ENCODE data around the gene FGF21.
"Not testable (repeated sequence)": the region's sequence is repeated elsewhere in the genome, so short reads cannot be mapped to it uniquely, and the experiment has no call there.

Gene FGF21

DNA sequence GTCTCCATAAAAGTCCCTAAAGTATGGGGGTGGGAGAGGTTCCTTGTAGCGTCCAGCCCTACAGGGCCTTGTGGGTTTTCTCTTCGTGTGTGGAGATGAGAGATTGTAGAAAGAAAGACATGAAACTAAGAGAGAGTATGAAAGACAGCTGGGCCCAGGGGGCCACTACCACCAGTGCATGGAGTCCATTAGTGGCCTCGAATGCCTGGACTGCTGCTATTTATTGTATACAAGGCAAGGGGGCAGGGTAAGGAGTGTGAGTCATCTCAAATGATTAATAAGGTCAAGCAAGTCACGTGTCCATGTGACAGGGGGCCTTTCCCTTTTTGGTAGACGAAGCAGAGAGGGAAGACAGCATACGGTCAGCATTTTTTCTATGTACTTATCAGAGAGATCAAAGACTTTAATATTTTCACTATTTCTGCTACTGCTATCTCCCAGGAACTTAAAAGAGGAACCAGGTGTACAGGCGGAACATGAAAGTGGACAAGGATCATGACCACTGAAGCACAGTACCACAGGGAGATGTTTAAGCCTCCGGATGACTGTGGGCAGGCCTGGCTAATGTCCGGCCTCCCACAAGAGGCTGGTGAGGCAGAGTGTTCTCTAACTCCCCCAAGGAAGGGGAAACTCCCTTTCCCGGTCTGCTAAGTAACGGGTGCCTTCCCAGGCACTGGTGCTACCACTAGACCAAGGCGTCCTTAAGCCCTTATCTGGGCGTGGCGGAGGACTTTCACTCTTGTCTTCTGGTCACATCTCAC lies 25.5 kb downstream of the FGF21 start:
- no peak for DNase-seq

DNA sequence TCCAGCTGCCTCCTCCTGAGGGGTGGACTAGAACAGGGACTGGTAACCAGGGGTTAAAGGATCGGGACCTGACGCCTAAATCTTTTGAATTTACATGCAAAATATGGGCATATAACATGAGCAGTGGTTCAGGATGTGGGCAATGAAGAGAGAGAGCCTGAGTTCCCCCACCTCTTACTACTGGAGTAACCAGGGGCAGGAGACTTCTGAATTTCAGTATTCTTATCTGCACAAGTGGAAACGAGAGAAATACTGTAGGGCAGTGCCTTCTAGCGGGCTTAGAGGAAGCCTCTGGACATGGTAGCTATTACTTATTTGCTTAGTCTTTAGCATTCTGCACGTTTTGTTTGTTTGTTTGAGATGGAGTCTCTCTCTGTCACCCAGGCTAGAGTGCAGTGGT lies 29.2 kb downstream of the FGF21 start:
- no peak for DNase-seq

DNA sequence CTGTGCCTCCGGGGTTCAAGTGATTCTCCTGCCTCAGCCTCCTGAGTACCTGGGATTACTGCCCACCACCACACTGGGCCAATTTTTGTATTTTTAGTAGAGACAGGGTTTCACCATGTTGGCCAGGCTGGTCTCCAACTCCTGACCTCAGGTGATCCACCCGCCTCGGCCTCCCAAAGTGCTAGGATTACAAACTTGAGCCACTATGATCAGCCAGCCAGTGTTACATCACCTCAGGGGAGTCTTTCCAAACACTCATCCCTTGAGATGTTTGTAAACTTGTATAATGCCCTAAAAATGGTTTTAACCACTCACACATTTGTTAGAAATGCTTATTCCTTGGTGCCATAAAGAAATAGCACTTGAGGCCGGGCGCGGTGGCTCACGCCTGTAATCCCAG lies 31.1 kb downstream of the FGF21 start:
- not testable (repeated sequence) for DNase-seq

DNA sequence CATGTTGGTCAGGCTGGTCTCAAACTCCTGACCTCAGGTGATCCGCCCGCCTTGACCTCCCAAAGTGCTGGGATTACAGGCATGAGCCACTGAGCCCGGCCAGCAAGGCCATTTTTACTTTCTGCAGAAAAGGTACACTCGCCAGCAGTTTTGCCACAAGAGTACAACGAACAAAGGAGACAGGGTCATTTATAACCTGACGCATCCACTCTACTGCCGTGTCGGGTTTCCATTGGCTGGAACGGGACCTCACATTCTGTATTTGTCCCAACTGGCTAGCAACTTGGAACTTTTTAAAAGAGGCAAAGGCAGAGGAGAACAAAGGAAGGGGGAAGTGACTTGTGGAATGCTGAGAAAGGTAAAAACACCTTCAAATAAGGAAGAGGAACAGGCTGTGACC lies 32.0 kb downstream of the FGF21 start:
- not testable (repeated sequence) for DNase-seq

DNA sequence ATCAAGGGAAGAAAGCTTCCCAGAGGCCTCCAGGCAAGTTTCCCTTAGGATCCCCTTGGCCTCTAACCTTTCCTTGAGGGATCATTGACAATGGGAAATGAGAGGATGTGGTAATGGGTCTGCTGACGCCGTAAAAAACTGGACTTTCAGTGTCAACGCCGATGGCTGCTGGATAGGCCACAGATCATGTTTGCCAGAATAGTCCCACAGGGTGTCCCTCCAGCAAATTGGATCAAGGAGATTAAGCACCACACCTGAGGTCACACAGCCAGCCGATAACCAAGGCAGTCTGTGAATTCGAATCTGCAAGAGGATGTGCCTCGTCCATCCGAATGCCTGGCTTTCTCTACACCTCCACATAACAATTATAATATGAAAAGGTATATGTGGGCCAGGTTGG lies 37.9 kb downstream of the FGF21 start:
- no peak for DNase-seq

DNA sequence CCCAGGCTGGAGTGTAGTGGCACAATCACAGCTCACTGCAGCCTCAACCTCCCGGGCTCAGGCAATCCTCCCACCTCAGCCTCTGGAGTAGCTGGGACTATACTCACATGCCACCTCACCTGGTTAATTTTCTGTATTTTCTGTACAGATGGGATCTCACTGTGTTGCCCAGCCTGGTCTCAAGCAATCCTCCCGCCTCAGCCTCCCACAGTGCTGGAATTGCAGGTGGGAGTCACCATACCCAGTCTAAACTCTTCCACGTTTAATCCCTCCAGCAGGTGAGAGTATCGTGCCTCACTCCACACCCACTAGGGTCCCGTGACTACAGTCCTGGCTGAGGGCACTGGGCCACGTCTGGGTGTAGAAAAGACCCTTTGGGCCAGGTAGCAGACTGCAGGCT lies 39.0 kb downstream of the FGF21 start:
- no peak for DNase-seq

DNA sequence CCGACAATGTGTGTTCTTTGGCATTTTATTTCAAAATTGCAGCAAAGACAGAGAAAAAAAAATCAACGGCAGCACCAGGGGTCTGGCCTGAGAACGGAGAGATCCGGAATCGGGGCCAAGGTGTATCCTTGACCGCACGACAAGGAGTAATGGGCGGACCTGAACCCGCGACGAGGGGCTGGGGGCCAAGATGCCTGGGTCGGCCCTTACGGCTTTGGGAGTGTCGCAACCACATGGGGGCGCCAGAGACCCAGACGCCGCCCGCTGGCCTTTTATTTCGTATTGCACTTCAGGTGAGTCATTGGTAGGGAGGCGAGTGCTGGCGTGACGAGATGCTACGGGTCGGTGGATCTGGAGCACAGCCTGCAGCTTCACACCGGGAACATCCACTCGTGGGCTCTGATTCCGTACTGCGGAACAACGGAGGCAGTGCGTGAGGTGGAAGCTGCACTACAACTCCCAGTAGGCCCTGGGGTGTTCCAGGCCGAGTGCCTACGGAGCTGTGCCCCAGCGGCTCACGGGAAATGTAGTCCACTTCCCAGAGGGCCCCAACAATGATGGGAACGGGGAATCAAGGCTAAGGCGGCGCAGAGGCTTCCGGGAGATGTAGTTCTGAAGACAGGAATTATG lies 39.8 kb downstream of the FGF21 start:
- peak; percentile 66 to 97 (median 91) for DNase-seq

DNA sequence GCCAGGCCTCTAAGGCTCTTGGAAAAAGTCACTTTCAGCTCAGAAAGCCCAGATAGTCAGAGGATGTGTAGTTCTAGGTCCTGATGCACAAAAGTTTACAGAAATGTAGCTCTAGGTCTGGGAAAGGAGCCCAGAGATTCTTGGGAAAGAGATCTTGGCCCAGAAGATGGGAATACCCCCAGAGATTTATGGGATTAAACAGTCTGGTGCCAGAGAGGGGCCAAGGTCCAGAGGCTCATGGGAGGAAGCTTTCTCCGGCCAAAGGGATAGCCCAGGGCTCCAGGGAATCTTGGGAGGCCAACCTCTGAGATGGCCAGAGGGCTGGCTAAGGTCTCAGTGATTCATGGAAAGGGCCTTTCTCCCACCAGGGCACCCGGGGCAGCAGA lies 40.4 kb downstream of the FGF21 start:
- peak in 6 of 58 donors; percentile 33 to 69 (median 56) for DNase-seq

DNA sequence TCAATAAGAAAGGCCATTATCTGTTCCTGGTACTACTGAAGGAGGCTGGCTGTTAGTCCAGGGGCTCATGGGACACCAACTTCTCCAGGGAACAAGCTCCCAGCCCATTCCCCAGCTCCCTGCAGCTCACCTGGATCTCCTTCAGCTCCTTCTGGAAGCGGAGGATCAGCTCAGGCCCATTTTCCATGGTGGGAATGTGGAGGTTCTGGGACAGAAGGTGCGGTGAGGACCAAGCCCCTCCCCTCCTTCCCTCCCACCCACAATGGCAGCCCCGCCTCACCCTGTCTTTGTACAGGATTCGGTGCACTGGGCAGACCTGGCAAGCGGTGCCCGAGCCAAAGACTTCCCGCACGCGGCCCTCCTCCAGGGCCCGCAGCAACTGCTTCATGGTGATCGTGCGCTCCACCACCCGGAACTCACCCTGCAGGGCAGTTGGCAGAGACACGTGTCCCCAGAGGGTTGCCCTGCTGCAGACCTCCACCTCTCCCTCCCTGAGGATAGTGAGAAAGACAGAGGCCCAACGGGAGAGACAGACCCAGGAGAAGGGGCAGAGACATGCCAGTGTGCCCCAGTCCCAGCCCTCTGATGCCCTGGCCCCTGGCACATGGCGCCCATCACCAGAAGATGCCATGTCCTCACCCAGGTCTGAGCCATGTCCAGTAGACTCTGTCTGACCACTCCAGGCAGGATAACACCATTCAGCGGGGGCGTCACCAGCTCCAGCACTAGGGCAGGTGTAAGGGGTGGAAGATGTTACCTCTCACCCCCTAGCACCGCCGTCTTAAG lies 41.2 kb downstream of the FGF21 start:
- no peak for DNase-seq

DNA sequence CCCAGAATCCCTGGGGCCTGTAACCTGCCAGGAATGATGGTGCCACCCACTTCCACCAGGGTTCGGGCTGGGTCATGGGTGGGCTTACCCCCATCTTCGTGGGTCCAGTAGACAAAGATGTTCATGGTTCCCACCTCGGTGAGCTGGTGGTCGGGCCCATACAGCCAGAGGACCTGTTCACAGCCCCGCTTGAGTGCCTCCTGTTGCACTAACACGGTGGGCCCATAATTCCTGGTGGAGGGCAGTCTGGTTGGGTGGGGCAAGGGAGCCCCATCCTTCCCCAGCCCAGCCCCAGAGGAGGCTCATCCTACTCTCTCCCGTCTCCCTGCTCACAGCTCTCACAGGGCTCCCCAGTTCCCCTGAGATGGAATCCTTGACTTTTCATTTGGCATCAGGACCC lies 41.8 kb downstream of the FGF21 start:
- DNase-seq = no peak

DNA sequence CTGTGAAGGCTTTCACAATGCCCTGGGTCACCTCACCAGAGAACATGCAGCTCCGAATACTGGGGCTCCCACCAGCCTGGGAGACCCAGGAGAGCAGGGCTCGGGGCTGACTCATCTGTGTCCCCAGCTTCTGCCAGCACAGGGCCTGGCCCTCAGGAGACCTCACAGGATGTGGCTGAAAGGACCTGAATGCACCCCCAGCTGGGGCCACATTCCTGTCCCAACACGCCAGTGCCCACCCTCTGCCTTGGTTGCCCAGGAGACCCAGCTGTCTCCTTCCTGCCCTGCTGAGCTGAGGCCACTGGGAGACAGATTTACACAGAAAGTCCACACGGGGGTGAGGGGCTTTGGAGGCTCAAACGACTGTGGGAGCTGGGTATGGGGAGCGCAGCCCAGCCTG lies 43.6 kb downstream of the FGF21 start:
- DNase-seq = peak in 1 of 58 donors; percentile 29

DNA sequence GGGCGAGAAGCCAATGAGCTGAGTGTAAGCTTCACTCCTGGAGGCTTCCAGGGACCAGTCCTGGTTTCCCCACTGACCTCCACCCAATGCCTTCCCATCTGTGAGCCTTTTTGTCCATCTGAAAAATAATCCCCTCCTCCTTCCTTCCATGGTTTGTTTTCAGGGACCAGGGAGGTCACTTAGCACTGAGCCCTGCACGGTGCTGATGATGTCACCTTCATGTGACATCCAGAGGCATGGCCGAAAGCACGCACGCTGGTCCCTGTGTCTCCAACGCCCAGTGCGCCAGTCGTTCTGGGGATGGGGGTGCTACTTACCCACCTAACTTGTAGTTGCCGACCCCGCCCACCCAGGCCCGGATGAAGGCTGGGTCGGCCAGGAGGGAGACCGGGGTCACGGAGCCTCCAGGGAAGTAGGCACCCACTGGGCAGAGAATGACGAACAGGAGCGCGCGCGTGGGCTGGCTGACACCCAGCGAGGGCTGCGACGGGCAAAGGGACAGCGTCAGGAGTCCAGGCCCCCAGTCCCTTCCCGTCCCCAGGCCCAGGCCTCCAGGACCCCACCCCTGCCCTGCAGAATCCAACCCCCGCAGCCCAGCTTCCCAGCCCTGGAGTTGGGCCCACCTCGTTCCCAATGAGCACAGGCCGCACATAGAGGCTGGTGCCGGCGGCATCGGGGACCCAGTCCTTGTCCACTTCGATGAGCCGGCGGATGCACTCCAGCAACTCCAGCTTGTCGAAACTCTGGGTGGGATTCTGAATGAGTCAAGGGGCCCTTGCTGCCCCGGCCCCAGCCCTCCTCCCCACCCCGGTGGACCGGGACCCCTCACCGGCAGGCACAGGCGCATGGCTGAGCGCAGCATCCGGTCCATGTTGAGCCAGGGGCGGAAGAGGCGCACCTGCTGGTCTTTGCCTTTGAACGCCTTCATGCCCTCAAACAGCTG lies 44.3 kb downstream of the FGF21 start:
- no peak for DNase-seq

DNA sequence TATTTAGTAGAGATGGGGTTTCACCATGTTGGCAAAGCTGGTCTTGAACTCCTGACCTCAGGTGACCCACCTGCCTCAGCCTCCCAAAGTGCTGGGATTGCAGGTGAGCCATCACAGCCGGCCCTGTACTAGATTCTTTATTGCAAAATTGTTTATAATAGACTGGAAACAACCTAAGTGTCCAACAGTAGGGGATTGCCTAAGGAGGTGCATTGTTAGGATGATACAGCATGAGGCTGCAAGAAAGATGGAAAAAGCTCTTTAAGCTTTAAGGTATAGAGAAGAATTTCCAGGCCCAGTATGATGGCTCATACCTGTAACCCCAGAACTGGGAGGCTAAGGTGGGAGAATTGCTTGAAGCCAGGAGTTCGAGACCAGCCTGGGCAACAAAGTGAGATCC lies 47.3 kb downstream of the FGF21 start:
- DNase-seq = no peak

DNA sequence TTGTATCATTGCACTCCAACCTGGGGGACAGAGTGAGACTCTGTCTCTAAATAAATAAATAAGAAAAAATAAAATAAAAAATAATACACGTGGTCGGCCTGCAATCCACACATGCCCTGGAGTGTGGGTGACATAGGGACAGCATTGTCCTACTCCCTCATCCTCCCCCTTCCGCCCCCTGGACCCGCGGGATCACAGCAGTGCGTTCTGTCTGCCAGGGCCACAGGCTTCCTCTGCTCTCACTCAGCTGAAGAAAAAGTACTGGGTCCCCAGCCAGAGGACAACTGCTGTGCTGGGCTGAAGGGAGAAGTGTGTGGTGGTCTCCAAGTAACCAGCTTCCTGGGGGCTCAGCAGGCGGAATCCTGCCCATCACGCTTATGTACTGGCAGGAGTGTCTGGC lies 49.2 kb downstream of the FGF21 start:
- DNase-seq = peak in 31 of 58 donors; percentile 5 to 67 (median 30)

DNA sequence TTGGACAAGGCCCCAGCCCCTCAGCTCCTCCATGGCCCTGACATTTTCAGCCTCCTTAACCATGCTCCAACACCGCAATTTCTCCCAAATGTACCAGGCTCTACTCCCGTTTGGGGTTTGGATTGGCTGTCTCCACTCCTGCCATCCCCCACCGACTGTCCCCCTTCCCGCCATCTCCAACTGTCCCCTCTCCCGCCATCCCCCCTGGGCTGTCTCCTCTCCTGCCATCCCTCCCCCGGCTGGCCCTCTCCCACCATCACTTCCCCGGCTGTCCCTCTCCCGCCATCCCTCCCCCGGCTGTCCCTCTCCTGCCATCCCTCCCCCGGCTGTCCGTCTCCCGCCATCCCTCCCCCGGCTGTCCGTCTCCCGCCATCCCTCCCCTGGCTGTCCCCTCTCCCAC lies 50.1 kb downstream of the FGF21 start:
- DNase-seq = no peak

DNA sequence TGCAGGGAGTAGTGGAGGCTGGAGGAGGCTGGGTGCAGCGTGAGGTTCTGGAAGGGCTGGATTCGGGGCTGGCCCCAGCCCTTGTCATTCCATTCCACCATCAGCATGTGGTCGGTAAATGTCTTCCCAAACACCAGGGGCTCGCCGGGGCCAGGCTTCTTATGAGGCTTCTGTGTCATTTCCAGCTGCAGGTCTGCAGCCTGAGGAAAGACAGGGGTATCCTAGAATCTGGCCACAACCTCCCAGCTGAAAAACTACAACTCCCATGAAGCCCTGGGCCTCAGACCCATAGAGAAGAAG lies 51.1 kb downstream of the FGF21 start:
- DNase-seq = peak in 33 of 58 donors; percentile 18 to 72 (median 41)

DNA sequence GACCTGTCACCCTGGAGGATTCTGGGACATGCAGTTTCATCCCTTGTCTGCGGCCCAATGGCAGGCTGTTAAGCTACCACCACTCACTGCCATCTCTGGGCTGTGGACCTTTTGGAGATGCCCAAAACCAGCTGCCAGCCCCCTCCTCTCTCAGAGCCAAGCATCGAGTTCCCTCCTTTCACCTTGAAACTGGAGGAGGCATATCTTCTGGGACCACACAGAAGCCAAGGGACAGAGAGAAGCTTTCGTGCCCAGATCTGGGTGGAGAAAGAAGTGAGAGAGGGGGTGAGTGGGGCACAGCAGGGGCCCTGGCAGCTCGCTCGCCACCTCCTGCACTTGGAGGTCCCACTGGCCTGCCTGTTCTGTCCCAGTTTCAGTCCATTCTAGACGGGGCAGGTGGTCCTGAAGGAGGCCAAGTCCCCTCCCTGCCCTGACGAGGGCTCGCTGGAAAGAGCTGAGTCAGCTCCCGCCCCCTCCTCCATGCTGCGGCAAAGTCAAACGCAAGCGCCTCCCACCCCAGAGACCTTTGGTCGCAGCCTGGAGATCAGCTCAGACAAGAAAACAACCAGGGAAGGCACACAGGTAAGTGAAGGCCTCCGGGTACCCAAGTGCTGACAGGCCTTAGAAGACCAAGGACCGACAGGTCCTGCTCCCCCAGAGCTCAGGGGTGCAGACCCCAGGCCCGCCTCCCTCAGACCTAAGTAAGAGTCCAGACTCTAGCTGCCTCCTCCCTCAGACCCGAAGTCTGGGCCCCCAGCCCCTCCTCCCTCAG lies 51.7 kb downstream of the FGF21 start:
- DNase-seq = peak in 24 of 58 donors; percentile 8 to 80 (median 44)

DNA sequence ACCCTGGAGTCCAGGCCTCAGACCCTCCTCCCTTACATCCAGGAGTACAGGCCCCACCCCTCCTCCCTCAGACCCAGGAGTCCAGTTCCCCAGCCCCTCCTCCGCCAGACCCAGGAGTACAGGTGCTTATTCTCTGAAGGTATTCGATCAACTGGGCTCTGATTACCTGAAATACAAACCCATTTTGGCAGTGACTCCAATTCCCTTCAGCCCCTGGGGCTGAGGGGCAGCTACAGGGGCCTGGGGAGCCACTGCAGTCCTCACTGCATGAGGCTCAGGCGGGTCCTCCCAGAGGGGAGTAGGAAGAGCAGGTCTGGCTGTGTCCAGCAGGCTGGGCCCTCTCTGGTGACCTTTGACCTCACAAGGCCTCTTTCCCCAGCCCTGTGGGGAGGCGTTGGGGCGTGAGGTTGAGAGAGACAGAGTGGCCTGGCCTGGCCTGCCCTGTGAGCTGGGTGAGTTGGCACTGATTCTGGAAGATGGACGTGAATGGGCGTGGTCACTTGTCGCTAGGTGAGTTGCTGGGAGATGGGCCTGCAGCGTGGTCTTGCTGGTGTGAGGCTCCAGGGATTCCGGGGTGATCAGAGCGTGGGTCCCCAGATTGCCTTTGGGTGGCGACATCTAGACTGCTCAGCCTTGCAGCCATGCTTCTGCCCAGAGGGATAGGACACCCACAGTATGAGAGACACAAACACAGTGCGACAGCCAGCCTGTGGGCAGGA lies 52.4 kb downstream of the FGF21 start:
- peak in 2 of 58 donors; percentile 11 for DNase-seq

Data from anterior cingulate cortex (tissue), 58 donors.